Measurements from ENCODE around the gene IL9. TPM values are rescaled to one million over a fixed set of nuclear protein-coding genes. Genes with fewer than 3 reads are reported as not detected.

The IL9 gene
- total RNA-seq, 1 donor from 2014 or later: not detected

GRCh38 chr5:135874461-135874860, 21.2 kb downstream of the IL9 start:
- Histone ChIP-seq H3K9ac (ENCODE audit: low read depth in 1 of 3, low read length in 3 of 3) (no peak overlapping the region), H3K4me1 (ENCODE audit: control insufficient read depth in 3 of 3, insufficient read depth in 3 of 3, low read length in 3 of 3) (peaks cover 24 to 26% (median 24%) of the 10 kb centered on the region in 3 donors), H3K9me3 (ENCODE audit: control insufficient read depth in 3 of 3, low read length in 3 of 3) (no peaks in the 10 kb centered on the region), H3K27ac (ENCODE audit: low read depth, low read length) (no peak overlapping the region), H3K36me3 (ENCODE audit: control insufficient read depth in 3 of 3, insufficient read depth in 3 of 3, low read length in 3 of 3) (no peaks in the 10 kb centered on the region), H3K27me3 (ENCODE audit: control insufficient read depth in 3 of 3, insufficient read depth in 3 of 3, low read length in 3 of 3) (no peaks in the 10 kb centered on the region), H3K4me3 (ENCODE audit: low read length in 3 of 3) (no peak overlapping the region)

DNA sequence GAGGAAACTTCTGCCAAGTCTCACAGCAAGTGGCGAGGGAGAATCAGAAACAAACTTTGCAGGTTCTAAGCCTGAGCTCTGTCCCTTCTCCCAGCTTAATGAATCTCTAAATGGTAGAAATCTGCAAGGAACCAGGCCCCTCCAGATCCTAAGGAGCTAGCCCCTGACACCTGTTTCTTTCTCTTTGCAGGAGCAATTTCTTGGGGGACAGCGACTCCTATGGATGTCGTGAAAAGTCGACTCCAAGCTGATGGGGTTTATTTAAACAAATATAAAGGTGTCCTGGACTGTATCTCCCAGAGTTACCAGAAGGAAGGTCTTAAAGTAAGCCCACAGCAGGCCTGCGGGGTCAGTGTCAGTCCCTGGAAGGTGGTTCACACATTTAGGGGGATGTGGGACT, 21.8 kb downstream of the IL9 start:
- H3K27ac ChIP-seq (ENCODE audit: low read depth, low read length): no peak overlapping the region
- H3K9ac ChIP-seq (ENCODE audit: low read depth in 1 of 3, low read length in 3 of 3): no peak overlapping the region
- no peak overlapping the region for H3K4me3 ChIP-seq (ENCODE audit: low read length in 3 of 3)
- no peaks in the 10 kb centered on the region for H3K36me3 ChIP-seq (ENCODE audit: control insufficient read depth in 3 of 3, insufficient read depth in 3 of 3, low read length in 3 of 3)
- H3K4me1 ChIP-seq (ENCODE audit: control insufficient read depth in 3 of 3, insufficient read depth in 3 of 3, low read length in 3 of 3): peaks cover 18 to 20% (median 20%) of the 10 kb centered on the region in 3 donors
- no peaks in the 10 kb centered on the region for H3K9me3 ChIP-seq (ENCODE audit: control insufficient read depth in 3 of 3, low read length in 3 of 3)
- no peaks in the 10 kb centered on the region for H3K27me3 ChIP-seq (ENCODE audit: control insufficient read depth in 3 of 3, insufficient read depth in 3 of 3, low read length in 3 of 3)

- Histone ChIP-seq H3K27me3 (ENCODE audit: control insufficient read depth in 3 of 3, insufficient read depth in 3 of 3, low read length in 3 of 3) (no peaks in the 10 kb centered on the region), H3K36me3 (ENCODE audit: control insufficient read depth in 3 of 3, insufficient read depth in 3 of 3, low read length in 3 of 3) (no peaks in the 10 kb centered on the region), H3K9ac (ENCODE audit: low read depth in 1 of 3, low read length in 3 of 3) (no peak overlapping the region), H3K27ac (ENCODE audit: low read depth, low read length) (no peak overlapping the region), H3K4me1 (ENCODE audit: control insufficient read depth in 3 of 3, insufficient read depth in 3 of 3, low read length in 3 of 3) (no peaks in the 10 kb centered on the region), H3K9me3 (ENCODE audit: control insufficient read depth in 3 of 3, low read length in 3 of 3) (no peaks in the 10 kb centered on the region), H3K4me3 (ENCODE audit: low read length in 3 of 3) (no peak overlapping the region)
Observed at GRCh38 chr5:135871268-135871915, 24.2 kb downstream of the IL9 start.

- Histone ChIP-seq H3K27ac (ENCODE audit: low read depth, low read length) (no peak overlapping the region), H3K4me3 (ENCODE audit: low read length in 3 of 3) (no peak overlapping the region), H3K9me3 (ENCODE audit: control insufficient read depth in 3 of 3, low read length in 3 of 3) (no peaks in the 10 kb centered on the region), H3K9ac (ENCODE audit: low read depth in 1 of 3, low read length in 3 of 3) (no peak overlapping the region), H3K4me1 (ENCODE audit: control insufficient read depth in 3 of 3, insufficient read depth in 3 of 3, low read length in 3 of 3) (peaks cover 3 to 12% (median 6%) of the 10 kb centered on the region in 3 donors), H3K27me3 (ENCODE audit: control insufficient read depth in 3 of 3, insufficient read depth in 3 of 3, low read length in 3 of 3) (no peaks in the 10 kb centered on the region), H3K36me3 (ENCODE audit: control insufficient read depth in 3 of 3, insufficient read depth in 3 of 3, low read length in 3 of 3) (no peaks in the 10 kb centered on the region)
Observed at GRCh38 chr5:135869935-135870334, 25.7 kb downstream of the IL9 start.

DNA sequence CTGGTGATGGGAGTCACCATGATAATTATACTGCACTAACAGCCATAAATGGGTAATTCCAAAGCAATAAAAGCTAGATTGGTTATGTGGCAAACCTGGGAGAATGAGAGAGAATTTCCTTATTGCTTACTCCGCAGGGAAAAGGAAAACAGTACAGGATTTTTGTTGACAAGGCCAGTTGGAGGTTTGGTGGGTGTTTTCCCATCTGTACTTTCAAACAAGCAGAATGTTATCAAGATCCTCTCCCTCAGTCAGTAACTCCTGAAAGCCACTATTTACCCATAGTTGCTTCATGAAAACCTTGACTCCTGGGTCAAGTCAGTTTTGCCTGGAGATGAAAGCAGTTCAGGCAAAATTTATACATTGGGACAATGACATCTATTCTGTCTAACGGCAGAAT, 26.4 kb downstream of the IL9 start:
- peaks cover 8 to 16% (median 10%) of the 10 kb centered on the region in 3 donors for H3K4me1 ChIP-seq (ENCODE audit: control insufficient read depth in 3 of 3, insufficient read depth in 3 of 3, low read length in 3 of 3)
- H3K27me3 ChIP-seq (ENCODE audit: control insufficient read depth in 3 of 3, insufficient read depth in 3 of 3, low read length in 3 of 3): no peaks in the 10 kb centered on the region
- H3K9ac ChIP-seq (ENCODE audit: low read depth in 1 of 3, low read length in 3 of 3): no peak overlapping the region
- H3K4me3 ChIP-seq (ENCODE audit: low read length in 3 of 3): no peak overlapping the region
- H3K36me3 ChIP-seq (ENCODE audit: control insufficient read depth in 3 of 3, insufficient read depth in 3 of 3, low read length in 3 of 3): no peaks in the 10 kb centered on the region
- H3K27ac ChIP-seq (ENCODE audit: low read depth, low read length): no peak overlapping the region
- no peaks in the 10 kb centered on the region for H3K9me3 ChIP-seq (ENCODE audit: control insufficient read depth in 3 of 3, low read length in 3 of 3)

- Histone ChIP-seq H3K27me3 (ENCODE audit: control insufficient read depth in 3 of 3, insufficient read depth in 3 of 3, low read length in 3 of 3) (no peaks in the 10 kb centered on the region), H3K9me3 (ENCODE audit: control insufficient read depth in 3 of 3, low read length in 3 of 3) (no peaks in the 10 kb centered on the region), H3K4me1 (ENCODE audit: control insufficient read depth in 3 of 3, insufficient read depth in 3 of 3, low read length in 3 of 3) (peaks cover 8 to 16% (median 10%) of the 10 kb centered on the region in 3 donors), H3K36me3 (ENCODE audit: control insufficient read depth in 3 of 3, insufficient read depth in 3 of 3, low read length in 3 of 3) (no peaks in the 10 kb centered on the region), H3K9ac (ENCODE audit: low read depth in 1 of 3, low read length in 3 of 3) (no peak overlapping the region), H3K27ac (ENCODE audit: low read depth, low read length) (no peak overlapping the region), H3K4me3 (ENCODE audit: low read length in 3 of 3) (no peak overlapping the region)
Observed at GRCh38 chr5:135868681-135869080, 27.0 kb downstream of the IL9 start.

- Histone ChIP-seq H3K9ac (ENCODE audit: low read depth in 1 of 3, low read length in 3 of 3) (no peak overlapping the region), H3K27me3 (ENCODE audit: control insufficient read depth in 3 of 3, insufficient read depth in 3 of 3, low read length in 3 of 3) (no peaks in the 10 kb centered on the region), H3K36me3 (ENCODE audit: control insufficient read depth in 3 of 3, insufficient read depth in 3 of 3, low read length in 3 of 3) (no peaks in the 10 kb centered on the region)
Observed at GRCh38 chr5:135867599-135867998, 28.0 kb downstream of the IL9 start.

GRCh38 chr5:135866016-135866415, 29.6 kb downstream of the IL9 start:
- H3K36me3 ChIP-seq (ENCODE audit: control insufficient read depth in 3 of 3, insufficient read depth in 3 of 3, low read length in 3 of 3): no peaks in the 10 kb centered on the region
- H3K9me3 ChIP-seq (ENCODE audit: control insufficient read depth in 3 of 3, low read length in 3 of 3): no peaks in the 10 kb centered on the region
- no peak overlapping the region for H3K27ac ChIP-seq (ENCODE audit: low read depth, low read length)
- no peaks in the 10 kb centered on the region for H3K27me3 ChIP-seq (ENCODE audit: control insufficient read depth in 3 of 3, insufficient read depth in 3 of 3, low read length in 3 of 3)
- no peak overlapping the region for H3K4me3 ChIP-seq (ENCODE audit: low read length in 3 of 3)
- H3K9ac ChIP-seq (ENCODE audit: low read depth in 1 of 3, low read length in 3 of 3): no peak overlapping the region
- H3K4me1 ChIP-seq (ENCODE audit: control insufficient read depth in 3 of 3, insufficient read depth in 3 of 3, low read length in 3 of 3): peaks cover 8 to 22% (median 15%) of the 10 kb centered on the region in 3 donors

More at GRCh38 chr5:135867599-135867998, 28.0 kb downstream of the IL9 start:
- Histone ChIP-seq H3K4me3 (ENCODE audit: low read length in 3 of 3) (no peak overlapping the region), H3K9me3 (ENCODE audit: control insufficient read depth in 3 of 3, low read length in 3 of 3) (no peaks in the 10 kb centered on the region), H3K4me1 (ENCODE audit: control insufficient read depth in 3 of 3, insufficient read depth in 3 of 3, low read length in 3 of 3) (peaks cover 8 to 16% (median 10%) of the 10 kb centered on the region in 3 donors), H3K27ac (ENCODE audit: low read depth, low read length) (no peak overlapping the region)

DNA sequence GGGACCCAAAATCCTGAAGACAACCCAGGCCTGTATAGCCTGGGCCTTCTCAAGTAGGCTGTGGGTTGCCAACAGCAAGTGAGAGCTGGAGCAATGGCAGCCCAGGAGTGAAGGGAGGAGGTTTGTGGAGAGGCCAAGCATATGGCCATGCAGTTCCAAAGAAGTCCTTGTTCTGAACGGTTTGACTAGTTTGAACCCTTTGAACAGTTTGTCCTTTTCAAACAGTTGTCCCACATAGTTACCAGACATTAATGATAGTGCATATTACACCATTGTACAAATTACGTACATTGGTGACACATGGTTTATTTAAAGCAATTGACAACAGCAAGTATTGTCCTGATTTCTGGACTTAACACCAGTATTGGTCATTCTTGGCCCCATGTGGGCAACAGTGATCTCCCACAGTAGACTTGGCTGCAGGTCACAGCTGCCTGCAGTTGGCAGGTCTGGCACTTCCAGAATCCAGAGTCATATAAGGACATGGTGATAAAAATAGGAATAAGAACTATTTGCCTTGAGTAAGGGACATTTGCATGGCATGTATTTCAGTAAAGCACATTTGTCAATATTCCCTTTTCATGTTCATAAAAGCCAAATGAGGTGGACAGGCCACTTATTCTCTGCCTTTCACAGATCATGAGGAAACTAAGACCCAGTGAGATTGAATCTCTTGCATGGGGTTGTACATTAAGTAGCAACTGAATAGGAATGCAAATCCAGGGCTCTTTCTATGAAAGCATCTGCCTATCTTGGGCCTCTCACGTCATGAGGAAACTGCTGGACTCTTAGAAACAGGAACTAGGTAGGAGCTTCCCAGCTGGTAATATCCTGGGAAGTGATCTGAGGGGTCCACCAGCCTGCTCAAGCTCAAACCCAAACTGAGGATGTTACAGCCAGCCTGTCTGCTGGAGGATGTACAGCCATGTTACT, 30.9 kb downstream of the IL9 start:
- no peaks in the 10 kb centered on the region for H3K36me3 ChIP-seq (ENCODE audit: control insufficient read depth in 3 of 3, insufficient read depth in 3 of 3, low read length in 3 of 3)
- no peak overlapping the region for H3K9ac ChIP-seq (ENCODE audit: low read depth in 1 of 3, low read length in 3 of 3)
- no peaks in the 10 kb centered on the region for H3K9me3 ChIP-seq (ENCODE audit: control insufficient read depth in 3 of 3, low read length in 3 of 3)
- peak overlapping the region; percentile 22 for H3K27ac ChIP-seq (ENCODE audit: low read depth, low read length)
- H3K27me3 ChIP-seq (ENCODE audit: control insufficient read depth in 3 of 3, insufficient read depth in 3 of 3, low read length in 3 of 3): no peaks in the 10 kb centered on the region
- peaks cover 8 to 22% (median 15%) of the 10 kb centered on the region in 3 donors for H3K4me1 ChIP-seq (ENCODE audit: control insufficient read depth in 3 of 3, insufficient read depth in 3 of 3, low read length in 3 of 3)
- no peak overlapping the region for H3K4me3 ChIP-seq (ENCODE audit: low read length in 3 of 3)

- Histone ChIP-seq H3K9ac (ENCODE audit: low read depth in 1 of 3, low read length in 3 of 3) (no peak overlapping the region), H3K4me1 (ENCODE audit: control insufficient read depth in 3 of 3, insufficient read depth in 3 of 3, low read length in 3 of 3) (peaks cover 8 to 22% (median 15%) of the 10 kb centered on the region in 3 donors), H3K27ac (ENCODE audit: low read depth, low read length) (no peak overlapping the region)
Observed at GRCh38 chr5:135862744-135863143, 32.9 kb downstream of the IL9 start.

More at GRCh38 chr5:135862744-135863143, 32.9 kb downstream of the IL9 start:
- H3K36me3 ChIP-seq (ENCODE audit: control insufficient read depth in 3 of 3, insufficient read depth in 3 of 3, low read length in 3 of 3): no peaks in the 10 kb centered on the region
- H3K27me3 ChIP-seq (ENCODE audit: control insufficient read depth in 3 of 3, insufficient read depth in 3 of 3, low read length in 3 of 3): no peaks in the 10 kb centered on the region
- no peaks in the 10 kb centered on the region for H3K9me3 ChIP-seq (ENCODE audit: control insufficient read depth in 3 of 3, low read length in 3 of 3)
- H3K4me3 ChIP-seq (ENCODE audit: low read length in 3 of 3): no peak overlapping the region

All from skeletal muscle tissue (tissue), 4 donors.